Lung (tissue), 12 donors: ENCODE results near the gene FAM83E. TPM values are rescaled to one million over a fixed set of nuclear protein-coding genes. Genes with fewer than 3 reads are reported as not detected.

Experiments
- ATAC-seq: fragments of 200-7000 bp; cut with Tn5 transposase; one replicate; pipeline ENCODE4 v1.9.1; 2020; ENCODE audit warnings: moderate number of reproducible peaks; ENCODE audit not compliant: insufficient read depth, low FRiP score
- DNase-seq, 3 donors: peaks; one replicate each; pipeline ENCODE4 v3.0.0-alpha.2; 2013 to 2017
- H3K27ac ChIP-seq, 2 donors: one replicate each; pipeline ENCODE4 v1.5.1; 2013; ENCODE audit warnings: mild to moderate bottlenecking in 2 of 2, moderate library complexity in 2 of 2, control low read depth in 1 of 2, inconsistent platforms in 1 of 2, low read depth in 1 of 2, low read length in 1 of 2
- H3K27me3 ChIP-seq, 3 donors: one replicate each; pipeline ENCODE4 v1.5.1; 2013; ENCODE audit warnings: low read length in 2 of 3; ENCODE audit not compliant: control insufficient read depth in 3 of 3, insufficient read depth in 3 of 3
- H3K36me3 ChIP-seq, 4 donors: one replicate each; pipeline ENCODE4 v1.5.1; 2013; ENCODE audit warnings: low read length in 4 of 4, mild to moderate bottlenecking in 1 of 4, moderate library complexity in 1 of 4; ENCODE audit not compliant: control insufficient read depth in 4 of 4, insufficient read depth in 4 of 4
- H3K4me1 ChIP-seq, 5 donors: one replicate each; pipeline ENCODE4 v1.5.1; 2013; ENCODE audit warnings: low read length in 5 of 5, mild to moderate bottlenecking in 2 of 5, moderate library complexity in 1 of 5; ENCODE audit not compliant: control insufficient read depth in 5 of 5, insufficient read depth in 5 of 5
- H3K4me3 ChIP-seq: one replicate; pipeline ENCODE4 v1.5.1; 2013; ENCODE audit warnings: mild to moderate bottlenecking, control low read depth, moderate library complexity
- H3K9ac ChIP-seq, 2 donors: one replicate each; pipeline ENCODE4 v1.5.1; 2013; ENCODE audit warnings: low read length in 2 of 2, control low read depth in 1 of 2; ENCODE audit not compliant: insufficient read depth in 1 of 2
- H3K9me3 ChIP-seq, 4 donors: one replicate each; pipeline ENCODE4 v1.5.1; 2013; ENCODE audit warnings: low read length in 3 of 4, mild to moderate bottlenecking in 1 of 4, moderate library complexity in 1 of 4; ENCODE audit not compliant: control insufficient read depth in 4 of 4, insufficient read depth in 3 of 4
- WGBS, 2 donors: extraction: QIAGEN DNeasy Blood & Tissue Kit; methylation state at CpG; one replicate each; pipeline ENCODE4 v1.1.7; 2013; 5-methylcytosine and 5-hydroxymethylcytosine counted together
- polyA plus RNA-seq, 2 donors: library from polyadenylated mRNA; stranded (reverse); fragments of 200-250 nt; gene quantifications; one replicate each; pipeline ENCODE4 v1.2.1, GENCODE V29; 2013
- total RNA-seq, 2 donors: library from RNA; depleted of rRNA in 1 of 2; stranded (reverse); fragments of >200 nt in 1 of 2; gene quantifications; one replicate each; pipeline ENCODE4 v1.2.1, GENCODE V29; 2014 to 2021
- TF ChIP-seq, protein P1 (sequence below): IDR thresholded peaks from 2 replicates; pipeline ENCODE4 v1.5.1; 2012; ENCODE audit warnings: mild to moderate bottlenecking; ENCODE audit errors: control extremely low read depth, extremely low read depth
- donor health status: control.
- donor health status: control.
- donor health status: Bipolar disorder and iron deficiency.
- donor health status: healthy.
- donor health status: DM: yes; HTN: yes; CAD: no.

The FAM83E gene
- total and polyA plus RNA-seq, 4 donors: 22.2 to 43.8 (median 36.7) TPM

DNA sequence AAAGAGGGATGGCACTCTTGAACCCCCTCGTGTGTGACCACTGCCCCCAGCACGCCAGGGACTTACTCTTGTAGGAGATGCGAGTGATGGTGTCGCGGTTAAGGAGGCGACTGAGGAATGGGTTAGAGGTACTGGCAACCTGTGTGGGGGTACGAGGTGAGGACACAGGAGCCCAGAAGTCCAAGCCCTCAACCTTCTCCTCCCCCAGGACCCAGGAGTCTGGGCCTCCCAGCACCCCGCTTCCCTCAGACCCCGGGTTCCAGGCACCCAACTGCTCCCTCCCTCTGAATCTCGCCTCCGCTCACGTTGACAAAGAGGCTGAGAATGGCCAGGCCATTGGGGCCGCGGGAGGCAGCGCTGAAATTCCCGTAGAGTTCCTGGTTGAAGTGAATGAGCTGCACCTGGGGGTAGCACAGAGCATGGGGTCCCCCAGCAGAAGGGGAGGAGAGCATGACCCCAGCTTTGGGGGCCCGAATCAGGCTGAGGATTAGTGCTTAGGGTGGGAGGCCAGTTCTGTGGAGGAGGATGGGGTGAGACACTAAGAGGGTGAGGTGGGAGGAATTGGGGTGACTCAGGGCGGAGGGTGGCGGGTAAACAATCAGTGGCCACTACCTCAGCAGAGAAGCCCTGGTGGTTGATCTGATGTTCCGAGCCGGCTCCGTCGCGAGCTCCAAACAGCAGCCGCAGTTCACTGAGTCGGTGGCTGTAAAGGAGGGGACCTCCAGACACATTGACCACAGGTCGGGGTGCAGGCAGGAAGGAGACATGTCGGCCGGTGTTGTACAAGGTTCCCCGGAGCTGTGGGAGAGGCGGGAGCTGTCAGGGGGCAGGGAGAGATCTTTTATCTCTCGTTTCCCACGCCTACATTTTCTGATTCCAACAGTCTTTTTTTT, 24.9 kb upstream of the FAM83E start:
- Histone ChIP-seq H3K4me3 (no peak overlapping the region), H3K9me3 (no peaks in the 10 kb centered on the region), H3K4me1 (peaks cover 0 to 30% (median 7%) of the 10 kb centered on the region in 5 donors), H3K27me3 (peaks cover 0 to 9% (median 0%) of the 10 kb centered on the region in 3 donors), H3K36me3 (no peaks in the 10 kb centered on the region), H3K27ac (no peak overlapping the region), H3K9ac (no peak overlapping the region)
- DNase-seq (no peak), ATAC-seq (no peak)
- TF ChIP-seq, protein P1, sequence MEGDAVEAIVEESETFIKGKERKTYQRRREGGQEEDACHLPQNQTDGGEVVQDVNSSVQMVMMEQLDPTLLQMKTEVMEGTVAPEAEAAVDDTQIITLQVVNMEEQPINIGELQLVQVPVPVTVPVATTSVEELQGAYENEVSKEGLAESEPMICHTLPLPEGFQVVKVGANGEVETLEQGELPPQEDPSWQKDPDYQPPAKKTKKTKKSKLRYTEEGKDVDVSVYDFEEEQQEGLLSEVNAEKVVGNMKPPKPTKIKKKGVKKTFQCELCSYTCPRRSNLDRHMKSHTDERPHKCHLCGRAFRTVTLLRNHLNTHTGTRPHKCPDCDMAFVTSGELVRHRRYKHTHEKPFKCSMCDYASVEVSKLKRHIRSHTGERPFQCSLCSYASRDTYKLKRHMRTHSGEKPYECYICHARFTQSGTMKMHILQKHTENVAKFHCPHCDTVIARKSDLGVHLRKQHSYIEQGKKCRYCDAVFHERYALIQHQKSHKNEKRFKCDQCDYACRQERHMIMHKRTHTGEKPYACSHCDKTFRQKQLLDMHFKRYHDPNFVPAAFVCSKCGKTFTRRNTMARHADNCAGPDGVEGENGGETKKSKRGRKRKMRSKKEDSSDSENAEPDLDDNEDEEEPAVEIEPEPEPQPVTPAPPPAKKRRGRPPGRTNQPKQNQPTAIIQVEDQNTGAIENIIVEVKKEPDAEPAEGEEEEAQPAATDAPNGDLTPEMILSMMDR: no peak
- WGBS, 2 donors: 73 to 81% methylated on average over 33 of the region's 33 CpGs

DNA sequence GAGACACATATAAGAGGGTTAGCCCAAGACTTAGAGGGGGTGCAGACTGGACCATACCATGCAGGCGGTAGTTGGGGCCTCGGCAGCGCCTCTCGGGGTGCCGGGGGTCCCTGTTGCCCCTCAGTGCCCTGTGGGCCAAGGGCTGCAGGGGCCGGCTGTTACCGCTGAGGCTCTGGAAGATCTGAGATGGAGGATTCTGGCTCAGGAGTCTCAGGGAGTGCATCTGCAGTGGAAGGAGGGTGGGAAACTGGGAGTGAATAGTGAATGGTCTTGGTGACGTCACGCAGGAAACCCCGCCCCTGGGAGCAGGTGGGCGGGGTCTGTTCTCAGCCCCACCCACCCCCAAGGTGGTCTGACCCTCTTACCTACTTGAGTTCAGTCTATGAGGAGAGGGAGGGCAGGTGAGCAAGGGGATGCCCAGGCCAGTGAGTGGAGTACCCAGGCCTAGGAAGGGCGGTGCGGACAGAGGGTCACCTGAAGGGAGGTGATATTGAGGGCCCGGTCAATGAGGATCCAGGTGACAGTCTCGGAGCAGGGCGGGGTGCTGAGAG, 24.0 kb upstream of the FAM83E start:
- peaks cover 0 to 32% (median 9%) of the 10 kb centered on the region in 5 donors for H3K4me1 ChIP-seq
- ATAC-seq (no peak), DNase-seq (no peak)
- TF ChIP-seq, protein P1: no peak
- peaks cover 0 to 9% (median 0%) of the 10 kb centered on the region in 3 donors for H3K27me3 ChIP-seq
- 80 to 83% methylated on average over 16 of the region's 16 CpGs for WGBS, 2 donors
- H3K36me3 ChIP-seq: no peaks in the 10 kb centered on the region
- no peak overlapping the region for H3K9ac ChIP-seq
- H3K9me3 ChIP-seq: no peaks in the 10 kb centered on the region
- H3K27ac ChIP-seq: peak overlapping the region in 1 of 2 donors; percentile 93
- H3K4me3 ChIP-seq: no peak overlapping the region

DNA sequence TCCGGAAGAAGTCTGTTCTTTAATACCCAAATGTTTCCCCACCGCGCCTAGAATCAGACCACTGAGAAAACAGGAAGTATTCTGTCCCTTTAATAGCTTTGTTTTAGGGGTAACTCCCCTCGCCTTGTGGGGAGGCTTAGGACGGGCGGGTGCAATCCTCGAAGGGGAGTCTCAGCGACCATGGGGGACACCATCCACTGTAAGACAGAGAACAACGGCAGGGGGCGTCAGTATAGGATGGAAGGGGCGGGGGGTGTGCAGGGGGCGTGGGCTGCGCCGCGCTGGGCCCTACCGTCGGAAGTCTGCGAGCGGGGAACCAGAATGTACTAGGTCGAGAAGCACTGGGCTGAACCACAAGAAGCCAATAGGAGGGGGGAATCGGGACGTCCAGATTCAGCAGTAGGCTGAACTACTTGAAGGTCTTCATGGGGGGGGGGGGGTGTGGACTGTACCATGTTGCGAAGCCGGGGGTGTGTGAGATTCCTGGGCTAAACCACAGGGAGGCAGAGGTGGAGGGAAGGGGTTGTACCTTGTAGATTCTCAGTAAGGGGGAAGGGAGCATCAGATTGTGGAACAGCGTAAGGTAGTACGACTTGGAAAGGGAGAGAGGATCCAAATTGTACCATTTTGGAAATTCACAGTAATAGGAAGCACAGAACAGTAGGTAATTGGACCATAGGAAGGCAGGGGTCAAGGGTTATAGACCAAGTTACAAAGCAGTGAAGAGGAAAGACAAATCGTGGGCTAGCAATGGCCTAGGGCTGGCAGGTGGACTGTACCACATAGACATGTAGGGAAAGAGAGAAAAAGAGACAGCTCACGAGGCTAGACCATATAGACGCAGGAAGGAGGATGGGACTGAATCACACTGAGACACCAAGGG, 23.3 kb upstream of the FAM83E start:
- Histone ChIP-seq H3K4me1 (peaks cover 0 to 34% (median 14%) of the 10 kb centered on the region in 5 donors), H3K4me3 (peak overlapping the region; percentile 32), H3K27me3 (peaks cover 0 to 9% (median 0%) of the 10 kb centered on the region in 3 donors), H3K9ac (peak overlapping the region; percentile 44 to 93), H3K9me3 (no peaks in the 10 kb centered on the region), H3K27ac (peak overlapping the region; percentile 93 to 96), H3K36me3 (no peaks in the 10 kb centered on the region)
- TF ChIP-seq, protein P1: no peak
- WGBS, 2 donors: 5 to 7% methylated on average over 28 to 29 of the region's 29 CpGs
- peak; percentile 93 to 97 (median 94) for DNase-seq
- ATAC-seq: peak; percentile 43
